ENCODE measurements around the gene LDLRAD3. TPM values are rescaled to one million over a fixed set of nuclear protein-coding genes. Genes with fewer than 3 reads are reported as not detected.

The LDLRAD3 gene
- total RNA-seq, 1 experiment from 2014 or later, result 19.0 TPM

DNA sequence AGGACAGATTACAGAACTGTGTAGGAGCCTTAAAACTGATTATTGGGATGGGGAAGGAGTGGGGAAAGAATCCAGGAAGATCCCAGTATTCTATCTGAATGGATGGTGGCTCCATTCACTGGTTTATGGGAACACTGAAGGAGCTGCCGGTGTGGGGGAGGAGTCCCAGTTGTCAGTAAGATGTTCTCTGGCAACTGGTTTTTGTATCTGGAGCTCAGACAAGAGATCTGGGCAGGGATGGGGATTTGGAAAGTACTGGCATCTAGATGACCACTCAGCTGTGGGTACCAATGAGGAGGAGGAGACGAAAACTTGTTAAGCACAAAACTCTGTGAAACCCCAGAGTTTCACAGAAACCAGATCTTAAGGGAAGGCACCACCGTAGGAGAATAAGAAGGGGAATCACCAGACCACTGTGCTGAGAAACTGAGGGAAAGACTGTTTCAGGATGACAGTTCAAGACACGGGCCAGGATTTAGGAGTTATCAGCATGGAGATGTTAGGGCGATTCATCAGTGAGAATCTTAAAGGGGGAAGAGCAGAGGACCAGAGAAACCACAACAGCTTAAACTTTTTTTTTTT lies 28.1 kb downstream of the LDLRAD3 start:
- ATAC-seq (no peak), DNase-seq (ENCODE audit: low read depth, low spot score) (no peak)
- no peak overlapping the region for H3K9ac ChIP-seq (ENCODE audit: low read length)
- H3K36me3 ChIP-seq (ENCODE audit: control insufficient read depth in 1 of 2, insufficient read depth in 2 of 2, low read length in 2 of 2), result no peaks in the 10 kb centered on the region
- no TSS peak for BruUV-seq (replicated peaks)
- no peak overlapping the region for H3K4me2 ChIP-seq (ENCODE audit: low read length)
- no peaks in the 10 kb centered on the region for H4K20me1 ChIP-seq (ENCODE audit: insufficient read depth)
- H3K27me3 ChIP-seq (ENCODE audit: insufficient read depth, low read length), result no peaks in the 10 kb centered on the region
- RAD21 ChIA-PET (ENCODE audit: low non-redundant PET in 1 of 2, low total read pairs in 2 of 2, uncharacterized antibody in 2 of 2, unreplicated experiment in 2 of 2), result no interaction called here
- POLR2A ChIA-PET, result no interaction called here
- no peak for TF ChIP-seq JUND (IDR thresholded peaks at IDR 0.05)
- TF ChIP-seq ELF1 (IDR thresholded peaks at IDR 0.05; ENCODE audit: borderline replicate concordance, low read depth), result no peak
- H3K27ac ChIP-seq (ENCODE audit: low read depth, low read length), result no peak overlapping the region
- H3K4me1 ChIP-seq (ENCODE audit: control insufficient read depth in 1 of 2, insufficient read depth in 2 of 2, low read length in 2 of 2), result no peaks in the 10 kb centered on the region
- no peaks in the 10 kb centered on the region for H3K9me2 ChIP-seq (ENCODE audit: insufficient read depth)
- no peak overlapping the region for H2AFZ ChIP-seq (ENCODE audit: low read depth, low read length, poor library complexity, severe bottlenecking)
- no peak overlapping the region for H3K4me3 ChIP-seq (replicated peaks in 1 of 2; ENCODE audit: low read depth in 1 of 2, low read length in 2 of 2)
- H3K79me2 ChIP-seq (ENCODE audit: insufficient read depth, low read length), result peaks cover 53% of the 10 kb centered on the region
- intact Hi-C loops (cut with micrococcal nuclease), result no loop called here
- 0 out of 4 replicates have a peak, but pooled peaks cover 0 to 3% of the 10 kb centered on the region in 2 experiments for H3K9me3 ChIP-seq (ENCODE audit: control insufficient read depth in 1 of 2, insufficient read depth in 1 of 2, low read depth in 1 of 2, low read length in 2 of 2)
- CTCF ChIA-PET, result no interaction called here

DNA sequence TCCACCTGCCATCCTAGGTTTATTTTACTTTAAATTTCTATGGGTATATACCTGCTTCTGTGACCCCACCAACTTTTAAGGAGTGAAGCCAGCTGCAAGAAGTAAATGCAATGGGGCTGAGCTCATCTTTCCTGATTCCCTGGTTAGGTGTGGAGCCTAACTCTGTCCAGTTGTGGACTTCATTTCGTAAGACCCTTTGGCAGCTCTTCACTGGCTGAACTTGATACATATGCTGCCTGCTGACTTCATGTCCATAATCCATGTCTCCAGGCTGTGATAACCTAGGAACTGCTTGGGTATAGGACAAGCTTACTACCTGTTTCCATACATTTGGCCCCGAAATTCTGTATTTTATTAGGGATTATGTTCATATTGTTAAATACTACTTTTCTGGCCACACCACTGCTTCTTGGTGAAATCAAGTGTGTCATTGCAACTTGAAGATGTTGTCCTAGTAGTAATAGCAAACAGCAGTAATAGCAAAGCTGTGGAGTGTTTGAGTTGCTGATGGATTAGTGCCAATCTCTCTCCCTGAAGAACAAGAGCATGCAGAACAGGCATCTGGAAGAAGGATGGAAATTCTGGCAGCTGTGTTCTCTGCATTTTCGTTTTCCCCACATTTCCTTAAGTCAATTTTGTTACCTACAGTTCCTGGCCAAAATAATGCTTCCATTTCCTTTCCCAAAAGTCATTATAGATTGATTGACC lies 31.2 kb downstream of the LDLRAD3 start:
- intact Hi-C loops (cut with micrococcal nuclease), result no loop called here
- H4K20me1 ChIP-seq (ENCODE audit: insufficient read depth), result no peaks in the 10 kb centered on the region
- DNase-seq (ENCODE audit: low read depth, low spot score), result no peak
- H2AFZ ChIP-seq (ENCODE audit: low read depth, low read length, poor library complexity, severe bottlenecking), result no peak overlapping the region
- 0 out of 4 replicates have a peak, but pooled peaks cover 0 to 3% of the 10 kb centered on the region in 2 experiments for H3K9me3 ChIP-seq (ENCODE audit: control insufficient read depth in 1 of 2, insufficient read depth in 1 of 2, low read depth in 1 of 2, low read length in 2 of 2)
- no peaks in the 10 kb centered on the region for H3K36me3 ChIP-seq (ENCODE audit: control insufficient read depth in 1 of 2, insufficient read depth in 2 of 2, low read length in 2 of 2)
- H3K9me2 ChIP-seq (ENCODE audit: insufficient read depth), result no peaks in the 10 kb centered on the region
- H3K79me2 ChIP-seq (ENCODE audit: insufficient read depth, low read length), result peaks cover 60% of the 10 kb centered on the region
- ChIA-PET CTCF (interaction anchor here (1.3 kb wide), 1 partner anchor 153 kb away, joined by 3 read pairs; no protein-coding TSS in a partner anchor), RAD21 (ENCODE audit: low non-redundant PET in 1 of 2, low total read pairs in 2 of 2, uncharacterized antibody in 2 of 2, unreplicated experiment in 2 of 2) (no interaction called here), POLR2A (no interaction called here)
- H3K9ac ChIP-seq (ENCODE audit: low read length), result no peak overlapping the region
- H3K4me3 ChIP-seq (replicated peaks in 1 of 2; ENCODE audit: low read depth in 1 of 2, low read length in 2 of 2), result no peak overlapping the region
- TF ChIP-seq SIN3A (IDR thresholded peaks at IDR 0.05; ENCODE audit: low read depth) (no peak), ZNF274 (IDR thresholded peaks at IDR 0.05; ENCODE audit: low read depth, low read length) (no peak), CEBPB (IDR thresholded peaks at IDR 0.05; ENCODE audit: low read depth) (no peak), ELF1 (IDR thresholded peaks at IDR 0.05; ENCODE audit: borderline replicate concordance, low read depth) (no peak), FOSL1 (IDR thresholded peaks at IDR 0.05; ENCODE audit: low read depth) (no peak), ZFX (IDR thresholded peaks at IDR 0.05) (no peak), SRF (IDR thresholded peaks at IDR 0.05; ENCODE audit: low read depth) (no peak), POLR2A (IDR thresholded peaks at IDR 0.05; ENCODE audit: borderline replicate concordance, extremely low read depth, insufficient read depth, insufficient read length) (no peak), JUND (IDR thresholded peaks at IDR 0.05) (no peak), EGR1 (IDR thresholded peaks at IDR 0.05; ENCODE audit: low read depth) (no peak), RAD21 (IDR thresholded peaks at IDR 0.05; ENCODE audit: low read depth) (no peak)
- TF ChIP-seq, protein P1, sequence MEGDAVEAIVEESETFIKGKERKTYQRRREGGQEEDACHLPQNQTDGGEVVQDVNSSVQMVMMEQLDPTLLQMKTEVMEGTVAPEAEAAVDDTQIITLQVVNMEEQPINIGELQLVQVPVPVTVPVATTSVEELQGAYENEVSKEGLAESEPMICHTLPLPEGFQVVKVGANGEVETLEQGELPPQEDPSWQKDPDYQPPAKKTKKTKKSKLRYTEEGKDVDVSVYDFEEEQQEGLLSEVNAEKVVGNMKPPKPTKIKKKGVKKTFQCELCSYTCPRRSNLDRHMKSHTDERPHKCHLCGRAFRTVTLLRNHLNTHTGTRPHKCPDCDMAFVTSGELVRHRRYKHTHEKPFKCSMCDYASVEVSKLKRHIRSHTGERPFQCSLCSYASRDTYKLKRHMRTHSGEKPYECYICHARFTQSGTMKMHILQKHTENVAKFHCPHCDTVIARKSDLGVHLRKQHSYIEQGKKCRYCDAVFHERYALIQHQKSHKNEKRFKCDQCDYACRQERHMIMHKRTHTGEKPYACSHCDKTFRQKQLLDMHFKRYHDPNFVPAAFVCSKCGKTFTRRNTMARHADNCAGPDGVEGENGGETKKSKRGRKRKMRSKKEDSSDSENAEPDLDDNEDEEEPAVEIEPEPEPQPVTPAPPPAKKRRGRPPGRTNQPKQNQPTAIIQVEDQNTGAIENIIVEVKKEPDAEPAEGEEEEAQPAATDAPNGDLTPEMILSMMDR (IDR thresholded peaks at IDR 0.05 in 2 of 3, conservative IDR thresholded peaks at IDR 0.05 in 1 of 3; ENCODE audit: borderline replicate concordance in 1 of 3, insufficient read depth in 1 of 3, low read depth in 2 of 3, low read length in 2 of 3), result no peak
- TF ChIP-seq, protein P2, sequence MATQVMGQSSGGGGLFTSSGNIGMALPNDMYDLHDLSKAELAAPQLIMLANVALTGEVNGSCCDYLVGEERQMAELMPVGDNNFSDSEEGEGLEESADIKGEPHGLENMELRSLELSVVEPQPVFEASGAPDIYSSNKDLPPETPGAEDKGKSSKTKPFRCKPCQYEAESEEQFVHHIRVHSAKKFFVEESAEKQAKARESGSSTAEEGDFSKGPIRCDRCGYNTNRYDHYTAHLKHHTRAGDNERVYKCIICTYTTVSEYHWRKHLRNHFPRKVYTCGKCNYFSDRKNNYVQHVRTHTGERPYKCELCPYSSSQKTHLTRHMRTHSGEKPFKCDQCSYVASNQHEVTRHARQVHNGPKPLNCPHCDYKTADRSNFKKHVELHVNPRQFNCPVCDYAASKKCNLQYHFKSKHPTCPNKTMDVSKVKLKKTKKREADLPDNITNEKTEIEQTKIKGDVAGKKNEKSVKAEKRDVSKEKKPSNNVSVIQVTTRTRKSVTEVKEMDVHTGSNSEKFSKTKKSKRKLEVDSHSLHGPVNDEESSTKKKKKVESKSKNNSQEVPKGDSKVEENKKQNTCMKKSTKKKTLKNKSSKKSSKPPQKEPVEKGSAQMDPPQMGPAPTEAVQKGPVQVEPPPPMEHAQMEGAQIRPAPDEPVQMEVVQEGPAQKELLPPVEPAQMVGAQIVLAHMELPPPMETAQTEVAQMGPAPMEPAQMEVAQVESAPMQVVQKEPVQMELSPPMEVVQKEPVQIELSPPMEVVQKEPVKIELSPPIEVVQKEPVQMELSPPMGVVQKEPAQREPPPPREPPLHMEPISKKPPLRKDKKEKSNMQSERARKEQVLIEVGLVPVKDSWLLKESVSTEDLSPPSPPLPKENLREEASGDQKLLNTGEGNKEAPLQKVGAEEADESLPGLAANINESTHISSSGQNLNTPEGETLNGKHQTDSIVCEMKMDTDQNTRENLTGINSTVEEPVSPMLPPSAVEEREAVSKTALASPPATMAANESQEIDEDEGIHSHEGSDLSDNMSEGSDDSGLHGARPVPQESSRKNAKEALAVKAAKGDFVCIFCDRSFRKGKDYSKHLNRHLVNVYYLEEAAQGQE (IDR thresholded peaks at IDR 0.05; ENCODE audit: low read depth), result no peak
- TF ChIP-seq, protein P3, sequence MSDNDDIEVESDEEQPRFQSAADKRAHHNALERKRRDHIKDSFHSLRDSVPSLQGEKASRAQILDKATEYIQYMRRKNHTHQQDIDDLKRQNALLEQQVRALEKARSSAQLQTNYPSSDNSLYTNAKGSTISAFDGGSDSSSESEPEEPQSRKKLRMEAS (IDR thresholded peaks at IDR 0.05), result no peak
- H3K27me3 ChIP-seq (ENCODE audit: insufficient read depth, low read length), result no peaks in the 10 kb centered on the region
- no TSS peak for BruUV-seq (replicated peaks)
- H3K4me1 ChIP-seq (ENCODE audit: control insufficient read depth in 1 of 2, insufficient read depth in 2 of 2, low read length in 2 of 2), result no peaks in the 10 kb centered on the region
- H3K27ac ChIP-seq (ENCODE audit: low read depth, low read length), result no peak overlapping the region
- H3K4me2 ChIP-seq (ENCODE audit: low read length), result no peak overlapping the region
- ATAC-seq, result no peak
